Breast epithelium (tissue), 3 donors: ENCODE results near the gene EHHADH.

Source experiments
- CTCF ChIP-seq, 3 donors: fragments of 450-650 bp; IDR thresholded peaks; one replicate each; pipeline ENCODE4 v1.5.1; 2016 to 2017; ENCODE audit warnings: antibody characterized with exemption in 3 of 3, mild to moderate bottlenecking in 3 of 3, moderate library complexity in 3 of 3
- POLR2A ChIP-seq: fragments of 450-650 bp; IDR thresholded peaks from one replicate; pipeline ENCODE4 v1.6.1; 2016; ENCODE audit warnings: antibody characterized with exemption, mild to moderate bottlenecking, moderate library complexity
- POLR2AphosphoS5 ChIP-seq, 3 donors: sonication (generic); formaldehyde crosslinking; IDR thresholded peaks; one replicate each; pipeline ENCODE4 v1.6.1; 2017; ENCODE audit warnings: antibody characterized with exemption in 3 of 3

- no peak for TF ChIP-seq CTCF (IDR thresholded peaks at IDR 0.05)
- no peak for TF ChIP-seq POLR2AphosphoS5 (IDR thresholded peaks at IDR 0.05)
- no peak for TF ChIP-seq POLR2A
These were observed 950 bp upstream of the EHHADH start for GRCh38 chr3:185254799-185255198.
